GM21390 (cell line): ENCODE measurements around the gene JPH3.

Experiments used
- ATAC-seq: cut with Tn5 transposase; IDR thresholded peaks from one replicate; pipeline ENCODE4 v1.9.1; 2021; ENCODE audit not compliant: unreplicated experiment

JPH3 gene

DNA sequence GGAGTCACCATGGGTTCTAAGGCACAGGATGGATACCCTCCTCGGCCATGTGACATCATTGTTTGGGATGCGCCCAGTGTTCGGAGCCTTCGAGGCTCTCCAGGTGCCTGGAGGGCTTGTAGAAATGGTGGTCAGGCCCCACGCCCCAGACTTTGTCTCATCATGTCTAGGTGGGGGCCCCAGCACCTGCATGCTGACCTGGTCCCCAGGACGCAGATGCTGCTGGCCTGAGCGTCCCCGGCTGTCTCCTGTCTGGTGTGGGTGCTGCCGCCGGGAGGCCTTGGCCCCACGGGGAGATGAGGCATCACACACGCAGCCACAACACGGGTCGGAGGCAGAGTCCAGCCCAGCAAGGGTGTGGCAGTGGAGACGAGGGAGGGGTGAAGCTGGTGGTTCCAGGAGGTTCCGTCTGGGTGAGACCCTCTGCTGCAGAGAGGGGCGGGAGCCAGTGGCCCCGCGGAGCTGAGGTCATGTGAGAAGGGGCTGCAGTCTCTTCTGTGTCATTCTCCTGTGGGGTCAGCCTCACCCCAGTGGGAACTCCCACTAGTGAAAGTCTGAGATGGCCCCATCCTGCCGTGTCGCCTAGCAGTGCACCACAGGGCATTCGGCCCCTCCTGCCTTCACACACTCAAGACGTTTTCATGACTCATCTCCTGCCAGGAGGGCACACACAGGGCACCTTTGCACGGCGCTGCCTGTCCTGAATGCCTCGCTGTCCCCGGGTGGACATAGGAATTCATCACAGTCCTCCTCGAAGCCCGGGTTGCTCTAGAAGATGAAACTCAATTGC lies 46.6 kb downstream of the JPH3 start:
- no peak for ATAC-seq

DNA sequence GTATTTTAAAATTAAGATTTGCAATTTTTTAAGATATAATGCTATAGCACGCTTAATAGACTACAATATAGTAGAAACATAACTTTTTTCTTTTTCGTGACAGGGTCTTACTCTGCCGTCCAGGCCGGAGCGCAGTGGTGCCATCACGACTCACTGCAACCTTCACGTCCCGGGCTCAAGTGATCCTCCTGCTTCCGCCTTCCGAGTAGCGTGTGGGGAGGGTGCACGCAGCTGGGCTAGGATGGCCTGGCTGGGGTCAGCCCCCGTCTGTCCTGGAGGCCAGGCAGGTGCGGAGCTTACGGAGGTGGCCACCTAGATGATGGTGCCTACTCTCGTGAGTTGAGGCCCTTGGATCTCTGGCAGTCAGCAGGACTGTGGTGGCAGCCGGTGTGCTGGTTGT lies 50.1 kb downstream of the JPH3 start:
- no peak for ATAC-seq

DNA sequence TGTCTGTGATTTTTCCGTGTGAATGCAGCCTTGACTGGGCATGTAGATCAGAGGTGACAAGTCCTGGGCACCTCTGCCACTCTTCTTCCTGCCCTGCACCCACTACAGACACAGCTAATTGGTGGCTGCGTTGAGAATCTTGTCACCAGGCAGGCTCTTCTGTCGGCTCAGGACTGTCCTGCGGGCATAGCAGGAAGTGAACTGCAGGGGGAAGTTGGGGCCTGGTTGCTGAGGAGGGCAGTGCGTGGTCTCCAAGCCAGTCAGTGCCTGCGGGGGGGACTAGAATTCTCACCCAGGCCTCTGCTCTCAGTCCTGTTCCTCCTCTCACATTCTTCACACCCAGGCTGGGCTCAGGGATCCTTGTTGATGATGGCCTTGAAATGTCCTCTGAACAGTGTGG lies 50.5 kb downstream of the JPH3 start:
- ATAC-seq = no peak

DNA sequence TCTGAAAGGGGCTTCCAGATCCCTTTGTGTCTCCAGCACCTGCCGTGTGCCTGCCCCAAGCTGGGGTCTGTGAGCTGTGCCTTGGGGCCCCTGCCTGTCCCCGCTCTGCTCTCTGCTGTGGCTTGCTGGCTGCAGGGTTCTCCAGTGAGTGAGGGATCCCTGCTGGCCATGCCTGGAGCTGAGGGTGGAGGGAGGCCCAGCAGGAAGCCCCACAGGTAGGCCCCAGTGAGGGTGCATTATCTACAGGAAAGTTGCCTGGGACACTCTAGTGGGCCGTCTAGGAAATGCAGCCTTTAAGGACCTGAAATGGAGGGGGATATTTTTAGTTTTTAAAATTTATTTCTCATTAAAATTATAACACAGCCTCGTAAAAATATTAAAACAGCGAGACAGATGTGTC lies 50.9 kb downstream of the JPH3 start:
- no peak for ATAC-seq

DNA sequence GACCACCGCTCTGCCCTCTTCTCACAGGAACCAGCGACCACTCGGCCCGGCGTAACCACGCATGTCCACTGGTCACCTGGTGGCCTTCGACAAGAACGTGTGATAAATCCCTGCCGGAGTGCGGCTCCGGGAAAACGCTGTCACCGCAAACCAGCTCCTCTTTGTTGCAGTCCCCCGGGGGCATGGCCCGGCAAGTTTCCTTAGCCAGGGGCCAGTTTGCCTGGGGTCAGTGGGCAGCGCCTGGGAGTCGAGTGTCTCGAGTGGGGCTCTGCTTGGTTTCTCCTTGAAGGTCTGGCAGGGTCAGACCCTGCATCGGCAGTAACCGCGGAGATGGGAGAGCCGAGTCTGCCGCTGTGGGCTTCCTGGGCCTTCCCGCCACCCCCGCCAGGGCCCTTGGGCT lies 52.5 kb downstream of the JPH3 start:
- ATAC-seq = no peak

DNA sequence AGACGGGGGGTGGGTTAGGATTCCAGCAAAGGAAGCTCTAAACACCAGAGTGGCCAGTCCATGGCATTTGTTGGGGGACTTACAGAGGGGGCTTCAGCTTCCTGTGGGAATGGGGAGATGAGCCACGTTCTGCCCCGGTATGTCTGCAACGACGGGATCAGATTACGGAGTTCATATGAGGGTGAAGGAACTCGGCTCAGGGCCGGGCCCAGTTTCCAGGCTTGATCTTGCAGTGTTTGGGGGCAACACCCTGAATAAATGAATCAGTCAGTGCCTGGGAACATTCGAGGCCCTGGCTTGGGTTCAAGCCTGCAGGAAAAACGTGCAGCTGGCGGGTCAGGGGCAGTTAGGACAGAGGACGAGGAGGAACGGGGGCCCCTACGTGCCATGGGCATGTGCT lies 54.0 kb downstream of the JPH3 start:
- no peak for ATAC-seq

DNA sequence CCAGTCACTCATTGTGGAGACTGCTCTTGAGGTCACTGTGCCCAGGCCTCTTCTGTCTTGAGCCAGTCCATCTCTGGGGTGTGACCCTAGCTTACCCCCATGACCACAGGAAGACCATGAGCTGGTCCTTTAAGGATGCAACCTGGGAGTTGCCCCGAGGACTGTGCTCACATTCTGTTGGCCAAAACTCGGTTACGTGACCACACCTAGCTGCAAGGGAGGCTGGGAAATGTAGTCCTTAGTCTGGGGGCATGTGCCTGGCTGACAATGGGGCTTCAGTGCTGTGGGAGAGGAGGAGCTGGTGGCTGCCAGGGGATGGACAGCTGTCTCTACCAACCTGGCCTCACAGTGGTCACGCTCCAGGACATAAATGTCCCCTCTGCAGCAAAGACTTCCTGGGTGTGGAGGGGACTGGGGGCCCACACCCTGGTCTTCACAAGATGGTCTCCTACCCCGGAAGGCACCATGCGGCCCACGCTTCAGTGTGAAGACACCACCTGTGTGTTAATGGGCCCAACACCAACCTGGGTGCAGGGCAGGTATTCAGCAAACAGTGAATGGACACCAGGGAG lies 55.4 kb downstream of the JPH3 start:
- ATAC-seq = no peak

DNA sequence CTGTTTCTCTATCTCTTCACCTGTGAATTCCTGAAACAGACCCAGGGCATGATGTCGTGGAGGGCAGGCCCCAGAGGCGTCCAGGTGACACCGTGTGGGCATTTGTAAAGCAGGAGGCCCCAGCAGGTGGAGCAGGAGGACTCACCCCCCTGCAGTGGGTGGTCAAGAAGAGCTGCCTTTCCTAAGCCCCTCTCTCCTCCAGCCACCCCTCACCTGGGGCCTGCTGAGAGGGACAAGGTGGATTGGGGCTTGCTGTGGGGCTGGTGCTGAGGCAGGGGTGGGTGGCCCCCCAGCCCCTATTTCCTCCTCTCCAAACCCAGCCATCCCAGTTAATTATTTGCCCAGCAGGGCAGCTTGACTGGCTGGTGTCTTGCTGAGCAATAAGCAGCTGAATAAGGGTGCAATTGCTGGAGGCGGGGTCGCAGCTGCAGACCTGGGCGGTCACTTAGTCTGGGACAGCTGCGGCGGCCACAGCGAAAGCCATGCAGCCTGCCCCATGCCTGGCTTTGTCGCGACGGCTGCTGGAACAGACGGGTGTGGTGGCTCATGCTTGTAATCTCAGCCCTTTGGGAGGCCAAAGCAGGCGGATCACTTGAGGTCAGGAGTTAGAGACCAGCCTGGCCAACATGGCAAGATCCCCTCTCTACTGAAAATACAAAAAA lies 56.4 kb downstream of the JPH3 start:
- no peak for ATAC-seq

DNA sequence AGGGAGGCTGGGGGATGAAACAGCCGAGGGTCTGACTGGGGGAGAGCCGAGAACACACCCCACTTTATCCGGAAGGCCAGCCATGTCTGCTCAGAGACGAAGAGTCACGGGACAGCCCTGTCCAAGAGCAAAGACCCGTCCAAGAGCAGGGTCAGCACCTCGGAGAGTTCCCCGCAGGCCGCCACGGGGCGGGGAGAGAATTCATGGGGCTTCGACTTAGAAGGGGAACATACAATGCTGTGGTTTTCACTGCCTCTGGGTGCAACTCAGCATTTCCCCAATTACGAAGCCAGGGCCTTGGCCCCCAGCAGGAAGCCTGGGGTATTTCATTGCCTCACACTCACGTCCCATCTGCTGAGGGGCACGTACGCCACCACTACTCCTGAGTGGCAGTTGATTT lies 59.3 kb downstream of the JPH3 start:
- ATAC-seq = no peak

DNA sequence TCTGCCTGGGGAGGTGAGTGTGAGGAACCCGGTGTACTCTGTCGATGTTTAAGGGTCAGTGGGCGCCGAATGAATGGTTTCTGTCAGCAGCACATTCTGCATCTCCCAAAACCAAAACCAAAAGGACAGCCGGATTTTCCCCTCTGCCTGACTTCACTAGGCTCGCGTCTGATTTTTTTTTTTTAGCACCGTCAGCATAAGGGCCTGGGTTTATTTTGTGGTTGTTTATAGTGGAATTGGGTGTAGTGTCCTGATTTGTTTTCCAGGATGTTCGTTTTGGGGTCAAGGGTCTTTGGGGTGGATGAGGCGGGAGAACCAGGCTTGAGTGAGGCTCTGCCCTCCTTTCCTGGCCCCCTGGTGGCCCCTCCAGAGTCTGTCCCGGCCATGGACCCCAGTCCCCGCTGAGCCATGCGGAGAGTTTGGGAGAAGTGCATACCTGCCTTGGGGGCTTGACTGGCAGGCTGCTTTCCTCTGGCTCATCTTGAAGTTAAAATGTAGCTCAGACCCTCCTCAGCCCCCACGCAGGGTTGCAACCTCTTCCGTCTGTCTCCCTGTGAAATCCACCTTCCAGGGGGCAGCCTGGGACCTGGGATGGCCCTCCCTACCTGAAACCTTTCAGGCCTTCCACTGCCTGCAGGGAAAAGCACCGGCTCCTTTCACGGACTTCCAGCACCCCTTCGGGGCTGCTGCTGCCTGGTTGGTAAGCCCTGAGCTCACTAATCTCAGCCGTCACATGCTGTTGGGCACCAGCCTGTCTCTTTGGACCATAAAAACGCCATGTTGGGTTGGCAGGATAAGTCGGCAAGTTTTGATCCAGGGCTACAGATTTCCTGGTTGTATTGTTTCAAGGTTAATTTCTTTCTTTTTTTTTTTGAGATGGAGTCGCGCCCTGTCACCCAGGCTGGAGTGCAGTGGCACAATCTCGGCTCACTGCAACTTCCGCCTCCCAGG lies 60.2 kb downstream of the JPH3 start:
- no peak for ATAC-seq

DNA sequence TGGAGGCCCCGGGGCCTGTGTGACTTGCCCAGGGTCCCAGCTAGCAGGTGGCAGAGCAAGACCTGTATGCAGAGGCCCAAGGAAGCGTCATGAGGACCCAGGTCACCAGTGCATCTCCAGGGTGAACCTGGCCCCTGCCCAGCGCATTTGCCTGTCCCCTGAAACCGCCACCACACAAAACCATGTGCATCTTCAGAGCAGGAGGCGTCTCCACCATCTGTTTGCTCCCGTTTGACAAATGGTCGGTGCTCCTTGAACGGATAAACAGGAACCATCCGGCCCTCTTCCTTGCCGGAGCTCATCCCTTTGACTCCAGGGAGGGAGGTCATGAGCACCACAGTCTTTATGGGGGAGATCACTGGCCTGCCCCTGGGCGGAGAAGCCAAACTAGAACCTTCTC lies 62.5 kb downstream of the JPH3 start:
- no peak for ATAC-seq

DNA sequence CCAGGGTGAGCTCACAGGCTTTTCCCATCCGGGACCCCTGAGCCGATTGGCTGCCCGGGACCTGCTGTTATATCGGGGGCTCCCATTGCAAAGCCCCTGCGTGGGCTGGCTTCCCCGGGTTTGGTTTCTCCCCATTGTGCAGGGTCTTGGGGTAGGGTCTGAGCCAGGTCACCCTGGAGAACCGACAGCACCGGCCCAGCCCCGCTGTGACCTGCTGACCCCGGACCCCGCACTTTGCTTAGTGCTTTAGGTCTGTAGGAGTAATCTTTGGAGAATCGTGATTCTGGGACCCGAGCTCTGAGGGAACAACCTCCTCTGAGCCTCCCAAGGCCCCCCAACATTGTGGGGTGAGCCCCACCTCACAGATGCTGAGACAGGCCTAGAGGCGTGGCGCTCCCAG lies 62.9 kb downstream of the JPH3 start:
- no peak for ATAC-seq

DNA sequence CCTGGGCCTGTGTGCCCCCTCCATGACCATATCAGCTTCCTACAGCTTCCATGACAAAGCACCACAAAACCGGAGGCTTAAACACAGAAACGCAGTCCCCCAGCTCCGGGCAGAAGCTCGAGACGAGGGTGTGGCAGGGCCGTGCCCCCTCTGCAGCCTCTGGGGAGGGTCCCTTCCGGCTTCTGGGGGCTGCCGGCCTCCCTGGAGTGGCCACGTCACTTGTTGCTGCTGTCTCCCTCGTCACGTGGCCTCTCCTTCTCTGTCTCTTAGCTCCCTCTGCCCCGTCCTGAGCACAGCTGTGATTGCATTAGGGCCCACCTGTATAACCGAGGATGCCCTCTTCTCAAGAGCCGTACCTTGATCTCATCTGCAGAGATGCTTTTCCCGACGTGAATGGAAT lies 64.6 kb downstream of the JPH3 start:
- no peak for ATAC-seq

DNA sequence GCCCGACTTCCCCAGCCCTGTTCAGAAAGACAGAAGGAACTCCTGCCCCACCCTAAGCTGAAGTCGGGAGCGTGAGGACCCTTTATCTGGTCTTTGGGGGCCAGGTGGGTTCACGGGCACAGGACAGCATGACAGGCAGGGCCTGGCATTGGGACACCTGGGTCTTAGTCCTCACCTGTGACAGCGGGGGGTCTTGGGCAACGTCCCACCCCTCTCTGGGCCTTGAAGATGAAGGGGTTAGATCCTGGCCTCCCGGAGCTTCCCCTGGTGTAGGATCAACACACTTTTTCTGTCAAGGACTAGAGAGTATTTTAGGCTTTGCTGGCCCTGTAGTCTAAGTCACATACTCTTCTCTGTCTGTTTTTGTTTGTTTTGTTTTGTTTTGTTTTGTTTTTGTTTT lies 65.1 kb downstream of the JPH3 start:
- ATAC-seq = no peak

DNA sequence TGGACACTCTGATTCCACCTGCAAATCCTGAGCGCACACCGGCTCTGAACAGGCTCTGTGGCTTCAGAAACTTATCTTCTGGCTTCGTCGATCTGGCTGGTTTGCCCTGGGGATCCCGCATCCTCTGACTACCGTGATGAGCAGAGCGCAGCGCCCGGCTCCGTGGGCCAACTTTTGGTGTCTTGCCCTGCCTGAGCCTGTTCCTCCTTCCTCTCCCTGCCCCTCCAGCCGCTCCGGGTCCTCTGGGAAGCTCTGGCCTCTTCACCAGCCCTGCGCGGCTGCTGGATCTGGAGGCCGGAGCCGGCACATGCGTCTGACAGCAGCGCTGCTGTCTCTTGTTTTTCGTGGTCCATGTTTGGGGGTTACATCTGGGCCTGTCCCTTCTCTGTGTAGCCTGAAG lies 65.6 kb downstream of the JPH3 start:
- ATAC-seq = no peak

DNA sequence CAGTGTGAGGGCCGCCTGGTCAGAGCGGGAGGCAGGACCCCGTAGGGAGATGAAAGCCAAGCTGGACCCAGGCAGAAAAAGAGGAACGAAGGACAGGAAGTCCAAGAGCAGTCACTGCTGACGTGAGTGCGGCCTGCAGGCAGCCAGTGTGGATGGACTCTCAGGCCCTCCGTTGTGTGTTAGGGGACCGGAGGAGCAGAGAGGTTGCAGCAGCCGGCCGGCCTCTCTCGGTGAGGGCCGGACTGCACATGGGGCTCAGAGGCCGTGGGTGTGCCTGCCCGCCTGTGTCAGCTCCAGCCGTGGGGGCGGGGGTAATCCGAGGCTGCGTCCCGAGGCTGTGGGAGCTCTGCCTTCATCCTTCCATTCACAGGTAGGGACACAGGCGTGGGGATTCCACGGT lies 67.4 kb downstream of the JPH3 start:
- no peak for ATAC-seq

DNA sequence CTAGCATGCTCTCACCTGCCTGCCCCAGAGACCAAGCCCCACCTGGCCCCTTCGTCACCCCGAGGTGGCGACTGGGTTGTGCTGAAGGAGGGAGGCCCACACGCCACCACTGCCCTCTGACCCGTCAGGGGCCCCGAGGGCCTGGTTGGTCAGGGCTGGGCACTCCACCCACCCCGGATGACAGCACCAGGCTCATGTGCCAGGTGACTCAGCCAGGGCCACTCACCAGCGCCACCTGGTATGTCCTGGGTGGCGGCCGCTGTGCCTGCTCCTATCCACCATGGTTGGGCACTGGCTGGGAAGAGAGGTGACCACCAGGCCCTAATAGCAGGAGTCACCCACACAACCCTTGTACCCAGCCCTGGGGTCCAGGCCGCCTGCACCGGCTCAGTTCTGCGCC lies 68.9 kb downstream of the JPH3 start:
- ATAC-seq = no peak

DNA sequence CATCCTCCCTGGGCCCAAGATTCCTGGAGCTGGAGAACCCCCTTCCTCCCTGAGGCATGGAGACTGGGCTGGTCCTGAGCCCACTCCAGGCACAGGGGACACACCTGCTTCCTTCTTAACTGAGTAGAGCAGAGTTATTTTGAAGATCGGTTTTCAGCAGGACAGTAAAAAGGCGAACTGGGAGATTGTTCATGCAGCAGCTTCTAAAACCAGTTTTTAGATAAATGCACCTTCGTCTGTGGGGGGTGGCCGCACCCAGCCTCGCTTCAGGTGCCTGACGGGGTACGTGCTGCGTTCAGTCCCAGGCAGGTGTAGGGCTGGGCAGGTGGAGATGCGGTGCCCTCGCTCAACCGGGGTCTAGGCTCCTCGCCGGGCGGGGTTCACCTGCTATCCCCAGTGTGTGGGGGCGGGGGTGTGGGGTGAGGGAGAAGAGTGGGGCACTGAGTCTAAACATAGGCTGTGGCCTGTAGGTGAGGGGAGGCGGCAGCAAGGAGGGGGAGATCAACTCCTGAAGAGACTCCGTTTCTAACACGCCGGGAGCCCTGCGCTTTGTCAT lies 69.5 kb downstream of the JPH3 start:
- no peak for ATAC-seq

DNA sequence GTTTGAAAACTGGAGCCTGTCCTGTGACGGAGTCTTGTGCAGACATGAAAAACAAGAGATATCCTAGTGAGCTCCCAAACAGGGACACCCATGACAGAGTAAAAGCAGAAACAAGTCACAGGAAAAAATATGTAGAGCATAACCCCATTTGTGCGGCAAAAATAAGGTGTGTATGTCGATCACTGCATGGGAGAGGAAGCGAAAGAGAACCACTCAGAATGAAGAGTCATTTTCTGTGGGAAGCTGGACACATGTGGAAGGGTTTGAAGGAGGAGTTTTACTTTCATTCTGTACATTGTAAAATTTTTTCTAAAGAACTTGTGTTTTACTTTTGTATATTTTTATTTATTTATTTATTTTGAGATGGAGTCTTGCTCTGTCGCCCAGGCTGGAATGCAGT lies 72.1 kb downstream of the JPH3 start:
- no peak for ATAC-seq

DNA sequence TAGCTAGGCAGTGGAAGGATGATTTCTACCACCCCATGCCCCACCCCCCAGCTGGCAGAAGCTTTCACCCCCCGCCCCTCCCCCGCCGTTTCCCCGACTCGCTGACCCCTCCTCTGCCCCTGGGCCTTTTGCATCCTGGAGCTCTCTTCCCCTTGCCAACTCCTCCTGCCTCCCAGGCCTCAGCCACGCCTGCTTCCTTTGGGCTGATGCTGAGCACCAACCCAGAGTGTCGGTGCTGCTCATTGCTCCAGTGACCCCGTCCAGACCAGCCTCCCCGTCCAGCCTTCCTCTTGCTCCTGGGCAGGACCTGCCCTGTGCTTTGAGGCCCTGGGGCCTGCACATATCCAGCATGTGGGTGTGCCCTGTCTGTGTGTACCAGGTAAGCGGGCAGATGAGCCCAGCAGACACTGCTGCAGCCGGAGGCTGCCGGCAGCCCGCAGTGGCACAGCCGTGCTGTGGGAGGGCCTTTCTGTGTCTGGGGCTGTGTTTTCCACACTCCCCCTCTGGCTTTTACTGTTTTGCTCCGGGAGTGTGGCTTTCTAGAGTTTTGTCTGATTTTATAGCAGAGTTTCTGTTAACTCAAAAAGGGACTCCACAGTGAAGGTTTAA lies 72.9 kb downstream of the JPH3 start:
- ATAC-seq = no peak

DNA sequence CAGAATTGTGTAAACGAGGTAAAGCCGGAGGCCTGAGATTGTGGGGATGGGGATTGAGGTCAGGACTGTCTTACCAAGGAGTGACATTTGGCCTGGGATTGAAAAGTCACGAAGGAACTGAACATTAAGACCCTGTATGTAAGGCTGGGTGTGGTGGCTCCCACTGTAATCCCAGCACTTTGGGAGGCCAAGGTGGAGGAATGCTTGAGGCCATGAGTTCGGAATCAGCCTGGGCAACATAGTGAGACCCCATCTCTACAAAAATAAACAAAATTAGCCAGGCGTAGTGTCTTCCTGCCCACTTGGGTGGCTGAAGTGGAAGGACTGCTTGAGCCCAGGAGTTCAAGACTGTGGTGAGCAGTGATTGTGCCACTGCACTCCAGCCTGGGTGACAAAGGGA lies 75.5 kb downstream of the JPH3 start:
- no peak for ATAC-seq
